GM18858 (cell line): ENCODE measurements around the gene EOLA1.
"Not testable (repeated sequence)": the region's sequence is repeated elsewhere in the genome, so short reads cannot be mapped to it uniquely, and the experiment has no call there.

Source experiments
- ATAC-seq: cut with Tn5 transposase; IDR thresholded peaks from one replicate; pipeline ENCODE4 v1.9.1; 2021; ENCODE audit not compliant: unreplicated experiment

EOLA1 gene

GRCh38 chrX:149541521-149542047 is 772 bp downstream of the EOLA1 start:
- ATAC-seq, result no peak

- not testable (repeated sequence) for ATAC-seq
Measured at GRCh38 chrX:149545545-149546543, 5.0 kb downstream of the EOLA1 start.

GRCh38 chrX:149546962-149547361 is 6.2 kb downstream of the EOLA1 start:
- not testable (repeated sequence) for ATAC-seq

GRCh38 chrX:149547782-149548181 is 7.0 kb downstream of the EOLA1 start:
- not testable (repeated sequence) for ATAC-seq

- ATAC-seq, result not testable (repeated sequence)
Measured at GRCh38 chrX:149549701-149550100, 8.9 kb downstream of the EOLA1 start, which contains the start of gene HSFX3. HSFX3 (minus strand) TSS chrX:149549924; CDS start chrX:149549852, 72 bp downstream.

GRCh38 chrX:149550454-149550853 is 9.6 kb downstream of the EOLA1 start:
- ATAC-seq, result not testable (repeated sequence)

GRCh38 chrX:149551245-149551938 is 10.6 kb downstream of the EOLA1 start:
- not testable (repeated sequence) for ATAC-seq

- ATAC-seq, result not testable (repeated sequence)
Measured at GRCh38 chrX:149551939-149552248, 11.1 kb downstream of the EOLA1 start.

GRCh38 chrX:149555251-149555650 is 14.4 kb downstream of the EOLA1 start:
- not testable (repeated sequence) for ATAC-seq

- no peak for ATAC-seq
Measured at GRCh38 chrX:149563359-149563758, 22.5 kb downstream of the EOLA1 start.

- ATAC-seq, result no peak
Measured at GRCh38 chrX:149567621-149568417, 27.0 kb downstream of the EOLA1 start.

GRCh38 chrX:149568701-149569296 is 28.0 kb downstream of the EOLA1 start:
- ATAC-seq, result no peak

GRCh38 chrX:149569770-149570169 is 29.0 kb downstream of the EOLA1 start:
- ATAC-seq, result no peak

GRCh38 chrX:149570668-149571067 is 29.9 kb downstream of the EOLA1 start:
- no peak for ATAC-seq

GRCh38 chrX:149571770-149572169 is 31.0 kb downstream of the EOLA1 start:
- no peak for ATAC-seq

GRCh38 chrX:149572743-149573142 is 31.9 kb downstream of the EOLA1 start:
- ATAC-seq, result no peak

GRCh38 chrX:149573456-149573855 is 32.6 kb downstream of the EOLA1 start:
- ATAC-seq, result peak; percentile 100

GRCh38 chrX:149585631-149586030 is 44.8 kb downstream of the EOLA1 start:
- not testable (repeated sequence) for ATAC-seq

GRCh38 chrX:149587359-149587758 is 46.5 kb downstream of the EOLA1 start, which contains the start of gene MAGEA9B:
MAGEA9B (minus strand) TSS chrX:149587459; CDS start chrX:149583179, 4,280 bp downstream.
- not testable (repeated sequence) for ATAC-seq

GRCh38 chrX:149590993-149591392 is 50.2 kb downstream of the EOLA1 start:
- not testable (repeated sequence) for ATAC-seq
